GM23248 (cell line): ENCODE results near the gene NFX1.

ENCODE experiments used
- EZH2 ChIP-seq: fragments of 200-600 bp; sonication (generic); IDR thresholded peaks from 2 replicates; pipeline ENCODE4 v1.6.1; 2018; ENCODE audit warnings: antibody characterized with exemption, mild to moderate bottlenecking; ENCODE audit not compliant: insufficient read depth, poor library complexity, severe bottlenecking
- EZH2phosphoT487 ChIP-seq: fragments of 200-600 bp; sonication (generic); IDR thresholded peaks from 2 replicates; pipeline ENCODE4 v1.6.1; 2018; ENCODE audit warnings: antibody characterized with exemption, moderate library complexity, mild to moderate bottlenecking, low read depth; ENCODE audit not compliant: insufficient read depth

DNA sequence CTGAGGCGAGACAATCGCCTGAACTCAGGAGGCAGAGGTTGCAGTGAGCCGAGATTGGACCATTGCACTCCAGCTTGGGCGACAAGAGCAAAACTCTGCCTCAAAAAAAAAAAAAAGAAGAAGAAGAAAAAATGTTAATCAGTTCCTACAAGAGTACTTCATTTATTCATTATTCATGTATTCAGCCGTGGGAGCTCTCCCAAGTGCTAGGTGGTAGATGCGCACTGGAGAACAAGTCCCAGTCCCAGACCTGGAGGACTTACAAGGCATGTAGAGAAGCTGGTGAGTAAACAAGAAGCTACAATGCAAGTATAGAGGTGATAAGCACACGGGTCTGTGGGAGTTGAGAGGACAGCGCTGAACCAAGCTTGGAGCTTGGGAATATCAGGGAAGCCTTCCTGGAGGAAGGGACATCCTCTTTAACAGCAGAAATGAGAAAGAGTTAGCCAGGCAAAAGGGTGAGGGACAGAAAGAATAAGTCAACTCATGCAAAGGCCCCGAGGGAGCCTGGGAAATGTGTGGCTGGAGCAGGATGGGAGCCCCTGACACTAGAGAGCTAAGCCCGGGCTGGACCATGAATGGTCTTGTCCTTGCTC, 129.5 kb downstream of the NFX1 start:
- no peak for TF ChIP-seq EZH2
- no peak for TF ChIP-seq EZH2phosphoT487
